ENCODE measurements around the gene EEF1A2. TPM values are rescaled to one million over a fixed set of nuclear protein-coding genes. Genes with fewer than 3 reads are reported as not detected.

Gene EEF1A2
- total RNA-seq, 1 donor from 2014 or later = 1.6 TPM

- intact Hi-C loops (cut with micrococcal nuclease) = no loop called here
Measured at GRCh38 chr20:63439866-63440265, 59.0 kb downstream of the EEF1A2 start.

- intact Hi-C loops (cut with micrococcal nuclease) = no loop called here
Measured at GRCh38 chr20:63438121-63438520, 60.8 kb downstream of the EEF1A2 start.

Other genes starting within 250 kb of the EEF1A2 start
- gene NKAIN4, start 244.6 kb downstream of the EEF1A2 start, total RNA-seq = not detected in 2 replicates
- gene ARFGAP1, start 226.3 kb downstream of the EEF1A2 start, total RNA-seq = 93.8 and 94.1 TPM in 2 replicates
- gene COL20A1, start 205.9 kb downstream of the EEF1A2 start, total RNA-seq = 0.17 TPM in 1 of 2 replicates, not detected in the other
- not detected in 2 replicates for gene CHRNA4, start 137.7 kb downstream of the EEF1A2 start, total RNA-seq
- gene KCNQ2, start 26.4 kb downstream of the EEF1A2 start, total RNA-seq = not detected in 2 replicates
- 137 and 141 TPM in 2 replicates for gene PPDPF, start 21.7 kb upstream of the EEF1A2 start, total RNA-seq
- gene PTK6, start 38.3 kb upstream of the EEF1A2 start, total RNA-seq = 1.2 TPM in 2 replicates
- not detected in 2 replicates for gene SRMS, start 48.7 kb upstream of the EEF1A2 start, total RNA-seq
- 0.27 and 0.49 TPM in 2 replicates for gene FNDC11, start 55.1 kb upstream of the EEF1A2 start, total RNA-seq
- 118 and 120 TPM in 2 replicates for gene HELZ2, start 75.2 kb upstream of the EEF1A2 start, total RNA-seq
- gene GMEB2, start 128.0 kb upstream of the EEF1A2 start, total RNA-seq = 15.5 and 16.8 TPM in 2 replicates
- gene STMN3, start 154.3 kb upstream of the EEF1A2 start, total RNA-seq = 14.3 and 15.5 TPM in 2 replicates
- 43.1 and 47.5 TPM in 2 replicates for gene RTEL1, start 159.2 kb upstream of the EEF1A2 start, total RNA-seq
- gene TNFRSF6B, start 197.6 kb upstream of the EEF1A2 start, total RNA-seq = not detected in 2 replicates
- 67.0 and 74.5 TPM in 2 replicates for gene ARFRP1, start 208.9 kb upstream of the EEF1A2 start, total RNA-seq
- 46.5 and 50.4 TPM in 2 replicates for gene ZGPAT, start 209.0 kb upstream of the EEF1A2 start, total RNA-seq
- gene LIME1, start 237.6 kb upstream of the EEF1A2 start, total RNA-seq = 73.8 and 77.7 TPM in 2 replicates
- 66.1 and 70.4 TPM in 2 replicates for gene SLC2A4RG, start 240.7 kb upstream of the EEF1A2 start, total RNA-seq